Measurements from ENCODE around the gene TGIF1.

TGIF1 gene

GRCh38 chr18:3480827-3481573 lies 31.0 kb downstream of the TGIF1 start:
- no peak for DNase-seq (ENCODE audit: low spot score in 2 of 2)
- ATAC-seq, result no peak
- H3K36me3 Mint-ChIP-seq, result no peaks in the 10 kb centered on the region

GRCh38 chr18:3481696-3482210 lies 31.8 kb downstream of the TGIF1 start:
- Mint-ChIP-seq H3K36me3 (no peaks in the 10 kb centered on the region), H3K4me3 (no peak overlapping the region), H3K4me1 (peaks cover 16% of the 10 kb centered on the region), H3K9me3 (no peaks in the 10 kb centered on the region), H3K27ac (no peak overlapping the region)
- DNase-seq (ENCODE audit: low spot score in 2 of 2) (no peak), ATAC-seq (peak; percentile 53)

More at GRCh38 chr18:3480827-3481573, 31.0 kb downstream of the TGIF1 start:
- H3K4me1 Mint-ChIP-seq, result peaks cover 16% of the 10 kb centered on the region
- no peak overlapping the region for H3K4me3 Mint-ChIP-seq
- H3K9me3 Mint-ChIP-seq, result no peaks in the 10 kb centered on the region
- H3K27ac Mint-ChIP-seq, result no peak overlapping the region

GRCh38 chr18:3482258-3482657 lies 32.3 kb downstream of the TGIF1 start:
- no peak for DNase-seq (ENCODE audit: low spot score in 2 of 2)
- ATAC-seq, result no peak
- Mint-ChIP-seq H3K4me3 (no peak overlapping the region), H3K4me1 (peaks cover 16% of the 10 kb centered on the region), H3K36me3 (no peaks in the 10 kb centered on the region), H3K27ac (no peak overlapping the region), H3K9me3 (no peaks in the 10 kb centered on the region)

GRCh38 chr18:3485153-3486149 lies 35.5 kb downstream of the TGIF1 start:
- peak; percentile 92 for ATAC-seq
- Mint-ChIP-seq H3K27ac (no peak overlapping the region), H3K4me1 (peaks cover 16% of the 10 kb centered on the region), H3K9me3 (no peaks in the 10 kb centered on the region), H3K36me3 (no peaks in the 10 kb centered on the region), H3K4me3 (no peak overlapping the region)
- DNase-seq (ENCODE audit: low spot score in 2 of 2), result peak in 1 of 2 donors; percentile 69

GRCh38 chr18:3486512-3486911 lies 36.5 kb downstream of the TGIF1 start:
- H3K9me3 Mint-ChIP-seq, result no peaks in the 10 kb centered on the region
- no peak for ATAC-seq
- no peak overlapping the region for H3K4me3 Mint-ChIP-seq
- DNase-seq (ENCODE audit: low spot score in 2 of 2), result no peak
- peaks cover 16% of the 10 kb centered on the region for H3K4me1 Mint-ChIP-seq
- H3K27ac Mint-ChIP-seq, result no peak overlapping the region
- no peaks in the 10 kb centered on the region for H3K36me3 Mint-ChIP-seq

- H3K9me3 Mint-ChIP-seq, result no peaks in the 10 kb centered on the region
- no peak for ATAC-seq
- H3K36me3 Mint-ChIP-seq, result no peaks in the 10 kb centered on the region
- no peak for DNase-seq (ENCODE audit: low spot score in 2 of 2)
- no peak overlapping the region for H3K4me3 Mint-ChIP-seq
- H3K4me1 Mint-ChIP-seq, result peaks cover 14% of the 10 kb centered on the region
- H3K27ac Mint-ChIP-seq, result no peak overlapping the region
Measured at GRCh38 chr18:3489462-3489861, 39.5 kb downstream of the TGIF1 start.

GRCh38 chr18:3491981-3492555 lies 42.1 kb downstream of the TGIF1 start:
- no peak for ATAC-seq
- Mint-ChIP-seq H3K4me3 (no peak overlapping the region), H3K27ac (no peak overlapping the region), H3K36me3 (no peaks in the 10 kb centered on the region), H3K4me1 (no peaks in the 10 kb centered on the region), H3K9me3 (no peaks in the 10 kb centered on the region)
- DNase-seq (ENCODE audit: low spot score in 2 of 2), result no peak

GRCh38 chr18:3492721-3493120 lies 42.7 kb downstream of the TGIF1 start:
- H3K9me3 Mint-ChIP-seq, result no peaks in the 10 kb centered on the region
- H3K36me3 Mint-ChIP-seq, result no peaks in the 10 kb centered on the region
- no peak overlapping the region for H3K27ac Mint-ChIP-seq
- no peak for ATAC-seq
- H3K4me1 Mint-ChIP-seq, result no peaks in the 10 kb centered on the region
- H3K4me3 Mint-ChIP-seq, result no peak overlapping the region
- DNase-seq (ENCODE audit: low spot score in 2 of 2), result no peak

- Mint-ChIP-seq H3K4me1 (peaks cover 3% of the 10 kb centered on the region), H3K4me3 (no peak overlapping the region), H3K36me3 (no peaks in the 10 kb centered on the region), H3K27ac (no peak overlapping the region), H3K9me3 (no peaks in the 10 kb centered on the region)
- no peak for ATAC-seq
- DNase-seq (ENCODE audit: low spot score in 2 of 2), result no peak
Measured at GRCh38 chr18:3493501-3494244, 43.7 kb downstream of the TGIF1 start.

GRCh38 chr18:3494245-3494526 lies 44.2 kb downstream of the TGIF1 start:
- H3K4me3 Mint-ChIP-seq, result no peak overlapping the region
- ATAC-seq (no peak), DNase-seq (ENCODE audit: low spot score in 2 of 2) (no peak)
- no peak overlapping the region for H3K27ac Mint-ChIP-seq
- H3K4me1 Mint-ChIP-seq, result peaks cover 7% of the 10 kb centered on the region
- H3K36me3 Mint-ChIP-seq, result no peaks in the 10 kb centered on the region
- no peaks in the 10 kb centered on the region for H3K9me3 Mint-ChIP-seq

- no peaks in the 10 kb centered on the region for H3K9me3 Mint-ChIP-seq
- H3K4me3 Mint-ChIP-seq, result no peak overlapping the region
- H3K36me3 Mint-ChIP-seq, result no peaks in the 10 kb centered on the region
- no peak for ATAC-seq
- H3K4me1 Mint-ChIP-seq, result peaks cover 11% of the 10 kb centered on the region
- DNase-seq (ENCODE audit: low spot score in 2 of 2), result no peak
- H3K27ac Mint-ChIP-seq, result no peak overlapping the region
Measured at GRCh38 chr18:3494569-3494968, 44.6 kb downstream of the TGIF1 start.

GRCh38 chr18:3495691-3496430 lies 45.9 kb downstream of the TGIF1 start:
- H3K4me3 Mint-ChIP-seq, result no peak overlapping the region
- ATAC-seq (no peak), DNase-seq (ENCODE audit: low spot score in 2 of 2) (no peak)
- no peaks in the 10 kb centered on the region for H3K9me3 Mint-ChIP-seq
- peaks cover 13% of the 10 kb centered on the region for H3K4me1 Mint-ChIP-seq
- no peaks in the 10 kb centered on the region for H3K36me3 Mint-ChIP-seq
- no peak overlapping the region for H3K27ac Mint-ChIP-seq

- DNase-seq (ENCODE audit: low spot score in 2 of 2), result no peak
- Mint-ChIP-seq H3K4me1 (peaks cover 13% of the 10 kb centered on the region), H3K4me3 (peak overlapping the region; percentile 60), H3K9me3 (no peaks in the 10 kb centered on the region), H3K36me3 (no peaks in the 10 kb centered on the region), H3K27ac (no peak overlapping the region)
- ATAC-seq, result peak; percentile 55
Measured at GRCh38 chr18:3498698-3499471, 48.9 kb downstream of the TGIF1 start.

- DNase-seq (ENCODE audit: low spot score in 2 of 2) (no peak), ATAC-seq (no peak)
- H3K9me3 Mint-ChIP-seq, result no peaks in the 10 kb centered on the region
- H3K27ac Mint-ChIP-seq, result no peak overlapping the region
- peak overlapping the region; percentile 60 for H3K4me3 Mint-ChIP-seq
- no peaks in the 10 kb centered on the region for H3K36me3 Mint-ChIP-seq
- peaks cover 13% of the 10 kb centered on the region for H3K4me1 Mint-ChIP-seq
Measured at GRCh38 chr18:3499501-3499900, 49.5 kb downstream of the TGIF1 start.
